T-helper 1 cell (primary cell): ENCODE measurements around the gene MAPKAPK2.
"Not testable (repeated sequence)": the region's sequence is repeated elsewhere in the genome, so short reads cannot be mapped to it uniquely, and the experiment has no call there.

Experiments used
- DNase-seq, 5 donors: peaks; one replicate each; pipeline ENCODE4 v3.0.0-alpha.2; 2012 to 2020

Gene MAPKAPK2

DNA sequence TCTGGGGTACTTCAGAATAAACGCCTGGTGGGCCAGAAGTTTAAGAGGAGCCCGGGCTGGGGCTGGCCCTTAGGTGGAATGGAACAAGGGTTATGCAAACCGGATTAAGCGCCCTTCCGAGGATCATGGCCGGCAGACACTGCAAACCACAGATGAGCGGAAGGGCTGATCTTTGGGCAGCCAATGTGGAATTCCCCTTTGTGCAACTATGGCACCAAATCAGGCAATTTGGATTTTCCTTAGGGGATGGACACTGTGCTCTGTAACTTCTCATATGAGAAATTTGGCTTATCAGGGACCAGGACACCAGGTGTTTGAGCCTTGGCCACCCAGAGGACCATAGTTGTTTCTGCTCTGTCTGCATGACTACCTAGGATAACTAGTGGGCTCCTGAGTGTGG lies 93.3 kb downstream of the MAPKAPK2 start:
- no peak for DNase-seq

DNA sequence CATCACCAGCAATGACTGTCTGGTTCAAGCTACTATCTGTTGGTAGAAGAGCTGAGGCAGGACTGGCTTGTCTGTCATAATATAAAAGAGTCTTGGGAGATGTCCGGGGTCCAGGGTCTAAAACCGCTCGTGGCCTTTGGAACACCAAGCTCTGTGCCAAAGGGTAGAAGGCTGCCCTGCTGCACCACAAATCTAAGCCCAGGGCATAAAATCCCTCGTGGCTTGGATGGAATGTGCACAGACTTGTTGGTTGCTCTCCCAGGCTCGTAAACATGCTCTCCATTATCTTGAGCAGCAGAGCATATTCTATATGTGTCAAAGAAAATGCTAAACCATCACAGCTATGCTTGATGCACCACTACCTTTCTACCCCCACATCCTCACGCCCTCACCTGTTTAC lies 94.2 kb downstream of the MAPKAPK2 start:
- not testable (repeated sequence) for DNase-seq

DNA sequence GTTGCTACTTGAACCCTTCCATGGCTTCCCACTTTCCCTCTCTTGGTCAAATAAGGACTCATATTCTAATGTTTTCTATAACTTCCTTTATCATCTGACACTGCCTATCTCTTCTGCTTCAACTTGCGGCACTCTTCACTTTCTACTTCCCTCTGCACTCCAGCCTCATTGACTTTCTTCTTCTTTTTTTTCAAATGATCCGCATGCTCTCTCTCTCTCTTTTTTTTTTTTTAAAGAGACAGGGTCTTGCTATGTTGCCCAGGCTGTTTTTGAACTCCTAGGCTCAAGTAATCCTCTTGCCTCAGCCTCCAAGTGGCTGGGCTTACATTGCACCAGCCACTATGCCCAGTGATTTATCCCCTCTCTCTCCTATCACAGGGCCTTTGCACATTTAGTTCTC lies 94.9 kb downstream of the MAPKAPK2 start:
- no peak for DNase-seq

DNA sequence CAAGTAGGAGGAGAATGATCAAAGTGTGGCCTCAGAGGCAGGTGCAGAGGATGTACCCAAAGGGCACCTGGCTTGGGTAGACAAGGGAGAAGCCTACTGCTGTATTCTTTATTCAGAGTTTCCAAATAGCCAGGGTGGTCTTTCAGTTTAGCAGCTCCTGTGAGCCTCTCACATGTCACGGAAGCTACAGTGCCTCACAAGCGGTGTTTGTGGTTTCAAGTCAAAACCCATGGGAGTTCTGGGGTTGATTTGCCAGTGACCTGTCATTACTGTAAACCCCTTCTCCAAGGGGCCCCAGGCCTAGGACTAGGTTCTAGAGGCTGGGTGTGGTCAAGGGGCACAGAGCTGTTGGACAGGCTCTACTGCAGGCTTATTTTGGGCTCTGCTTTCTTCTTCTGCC lies 97.7 kb downstream of the MAPKAPK2 start:
- no peak for DNase-seq

DNA sequence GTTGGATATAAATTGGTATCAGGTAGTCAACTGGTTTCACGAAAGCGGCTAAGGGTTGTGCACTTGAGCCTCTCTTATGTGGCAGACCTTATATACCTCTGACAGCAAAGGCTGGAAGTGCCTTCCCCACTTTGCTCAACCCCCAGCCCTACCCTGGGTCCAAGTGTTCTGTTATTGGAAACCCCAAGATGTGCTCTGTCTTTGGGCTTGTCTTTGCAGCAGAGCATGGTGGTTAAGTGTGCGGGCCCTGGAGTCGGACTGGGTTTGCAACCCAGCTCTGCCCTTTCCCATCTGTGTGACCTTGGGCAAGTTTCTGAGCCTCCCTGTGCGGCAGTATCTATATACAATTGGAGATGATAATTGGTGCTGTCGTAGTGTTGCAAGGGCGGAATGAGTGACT lies 98.8 kb downstream of the MAPKAPK2 start:
- no peak for DNase-seq
